Measurements from ENCODE around the gene CYTH2. TPM values are rescaled to one million over a fixed set of nuclear protein-coding genes. Genes with fewer than 3 reads are reported as not detected.
"Not testable (repeated sequence)": the region's sequence is repeated elsewhere in the genome, so short reads cannot be mapped to it uniquely, and the experiment has no call there.

CYTH2 gene
- total RNA-seq, 4 donors from 2014 or later: 40.1 to 50.7 (median 48.4) TPM

DNA sequence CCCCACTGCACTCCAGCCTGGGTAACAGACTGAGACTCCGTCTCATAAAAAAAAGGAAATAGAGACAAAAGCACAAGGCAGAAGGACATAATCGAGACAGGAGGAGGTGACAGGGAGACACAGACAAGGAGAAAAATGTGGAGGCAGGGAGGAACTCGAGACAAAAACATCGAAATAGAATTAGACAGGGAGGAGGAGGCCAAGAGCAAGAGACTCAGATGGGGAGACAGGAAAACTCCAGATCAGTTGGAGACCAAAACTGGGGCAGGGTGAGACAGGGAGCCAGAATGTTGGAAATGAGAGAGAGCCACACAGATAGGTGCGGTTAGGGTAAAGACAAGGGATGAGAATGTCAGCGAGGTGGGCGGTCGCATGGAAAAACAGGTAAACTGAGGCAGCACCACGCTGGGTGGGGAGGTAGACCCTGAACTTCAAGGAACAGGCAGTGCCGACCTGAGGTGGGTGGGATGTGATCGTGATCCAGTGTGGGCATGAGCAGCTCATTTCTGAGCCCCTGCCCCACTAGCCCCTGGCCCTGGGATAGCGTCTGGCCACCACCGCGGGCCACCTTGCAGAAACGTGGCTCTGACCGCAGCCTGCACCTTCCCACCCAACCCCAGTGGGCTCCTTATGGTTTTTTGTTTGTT lies 15.2 kb downstream of the CYTH2 start:
- no peak for TF ChIP-seq EP300 (IDR thresholded peaks at IDR 0.05)
- H3K27me3 ChIP-seq: no peaks in the 10 kb centered on the region
- intact Hi-C loops (cut with DNase I): no loop called here
- 82% methylated on average over 16 of the region's 16 CpGs for WGBS
- H3K36me3 ChIP-seq: peaks cover 0 to 1% (median under 1%) of the 10 kb centered on the region in 4 donors
- DNase-seq (ENCODE audit: extremely low spot score): no peak
- no peak overlapping the region for H3K4me3 ChIP-seq
- no peak overlapping the region for H3K27ac ChIP-seq (replicated peaks in 1 of 4)
- peaks cover 37 to 46% (median 38%) of the 10 kb centered on the region in 4 donors for H3K4me1 ChIP-seq
- H3K9me3 ChIP-seq: no peaks in the 10 kb centered on the region

DNA sequence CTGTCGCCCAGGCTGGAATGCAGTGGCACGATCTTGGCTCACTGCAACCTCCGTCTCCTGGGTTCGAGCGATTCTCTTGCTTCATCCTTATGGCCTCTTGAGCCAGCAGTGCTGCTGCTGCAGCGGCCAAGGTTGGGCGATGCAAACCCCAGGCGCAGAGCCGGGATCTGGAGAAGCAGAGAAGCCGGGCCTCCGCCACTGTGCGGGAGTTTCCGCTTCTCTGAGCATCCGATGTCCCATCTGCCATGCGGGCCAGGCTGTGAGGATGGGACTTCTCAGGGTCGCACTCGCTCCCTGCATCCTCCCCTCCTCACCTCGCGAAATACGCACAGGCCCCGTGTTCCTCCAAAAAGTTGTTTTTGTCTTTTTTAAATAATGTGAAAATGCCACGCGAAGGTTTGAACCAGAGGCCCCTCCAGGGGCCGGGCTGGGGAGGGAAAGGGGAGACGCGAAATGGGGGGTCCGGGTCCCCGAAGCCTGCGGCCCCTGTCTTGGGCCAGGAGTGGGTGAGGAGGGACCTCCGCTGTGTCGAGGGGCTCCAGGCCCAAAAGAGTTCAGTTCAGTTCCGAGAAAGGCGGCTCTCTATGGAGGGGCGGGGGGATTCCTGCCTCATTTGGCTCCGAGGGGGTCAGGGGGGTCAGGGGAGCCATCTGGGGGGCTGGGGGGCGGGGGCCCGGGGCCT lies 15.9 kb downstream of the CYTH2 start:
- no peak overlapping the region for H3K27ac ChIP-seq (replicated peaks in 1 of 4)
- no peaks in the 10 kb centered on the region for H3K9me3 ChIP-seq
- peaks cover 34 to 47% (median 38%) of the 10 kb centered on the region in 4 donors for H3K4me1 ChIP-seq
- TF ChIP-seq CTCF (IDR thresholded peaks at IDR 0.05) (no peak), POLR2AphosphoS5 (IDR thresholded peaks at IDR 0.05) (no peak), EP300 (IDR thresholded peaks at IDR 0.05) (no peak), POLR2A (IDR thresholded peaks at IDR 0.05; ENCODE audit: low read depth) (no peak)
- H3K4me3 ChIP-seq: no peak overlapping the region
- DNase-seq (ENCODE audit: extremely low spot score): no peak
- WGBS: 77% methylated on average over 29 of the region's 37 CpGs
- intact Hi-C loops (cut with DNase I): no loop called here
- H3K27me3 ChIP-seq: no peaks in the 10 kb centered on the region
- H3K36me3 ChIP-seq: no peaks in the 10 kb centered on the region

DNA sequence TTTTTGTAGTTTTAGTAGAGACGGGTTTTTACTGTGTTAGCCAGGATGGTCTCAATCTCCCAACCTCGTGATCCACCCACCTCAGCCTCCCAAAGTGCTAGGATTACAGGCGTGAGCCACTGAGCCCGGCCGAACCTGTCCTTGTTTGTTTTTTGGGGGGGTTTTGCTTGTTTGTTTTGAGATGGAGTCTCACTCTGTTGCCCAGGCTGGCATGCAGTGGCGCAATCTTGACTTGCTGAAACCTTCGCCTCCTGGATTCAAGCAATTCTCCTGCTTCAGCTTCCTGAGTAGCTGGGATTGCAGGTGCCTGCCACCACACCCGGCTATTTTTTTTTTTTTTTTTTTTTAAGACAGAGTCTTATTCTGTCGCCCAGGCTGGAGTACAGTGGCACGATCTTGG lies 17.5 kb downstream of the CYTH2 start:
- H3K36me3 ChIP-seq; intact Hi-C loops (cut with DNase I); H3K9me3 ChIP-seq; H3K4me3 ChIP-seq; DNase-seq (ENCODE audit: extremely low spot score); H3K27ac ChIP-seq (replicated peaks in 1 of 4): not testable (repeated sequence)
- Histone ChIP-seq H3K27me3 (peaks cover 0 to 12% (median 4%) of the 10 kb centered on the region in 4 donors), H3K4me1 (peaks cover 31 to 47% (median 39%) of the 10 kb centered on the region in 4 donors)
- WGBS: 90% methylated on average over 10 of the region's 10 CpGs

DNA sequence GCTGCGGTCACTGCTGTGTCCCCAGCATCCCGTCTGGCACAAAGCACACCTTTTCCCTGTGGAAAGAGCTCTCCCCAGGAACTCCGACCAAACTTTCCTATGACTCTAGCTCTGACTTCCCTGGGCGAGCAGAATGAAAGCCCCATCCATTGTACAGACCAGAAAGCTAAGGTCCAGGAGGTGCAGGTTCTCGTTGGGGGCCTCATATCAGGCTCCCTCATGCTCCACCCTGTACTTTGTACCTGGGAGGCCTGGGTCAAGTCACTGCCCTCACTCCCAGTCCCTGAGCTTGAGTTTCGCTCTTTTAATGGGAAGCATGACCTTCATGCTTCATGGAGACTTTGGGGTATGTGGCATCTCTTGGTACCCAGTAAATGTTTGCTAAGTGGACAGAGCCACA lies 18.4 kb downstream of the CYTH2 start:
- DNase-seq (ENCODE audit: extremely low spot score): no peak
- peaks cover 0 to 17% (median 4%) of the 10 kb centered on the region in 4 donors for H3K27me3 ChIP-seq
- H3K27ac ChIP-seq (replicated peaks in 1 of 4): peak overlapping the region; percentile 7 to 67 (median 54)
- H3K4me1 ChIP-seq: peaks cover 25 to 47% (median 38%) of the 10 kb centered on the region in 4 donors
- H3K9me3 ChIP-seq: no peaks in the 10 kb centered on the region
- TF ChIP-seq POLR2A (IDR thresholded peaks at IDR 0.05; ENCODE audit: low read depth): no peak
- TF ChIP-seq POLR2AphosphoS5 (IDR thresholded peaks at IDR 0.05): no peak
- TF ChIP-seq CTCF (IDR thresholded peaks at IDR 0.05): no peak
- TF ChIP-seq EP300 (IDR thresholded peaks at IDR 0.05): no peak
- H3K4me3 ChIP-seq: no peak overlapping the region
- H3K36me3 ChIP-seq: no peaks in the 10 kb centered on the region
- intact Hi-C loops (cut with DNase I): no loop called here
- WGBS: 85% methylated on average over 6 of the region's 6 CpGs

GRCh38 chr19:48487948-48488347 lies 18.8 kb downstream of the CYTH2 start:
- intact Hi-C loops (cut with DNase I): no loop called here
- H3K27ac ChIP-seq (replicated peaks in 1 of 4): peak overlapping the region; percentile 61 to 71 (median 68)
- no peaks in the 10 kb centered on the region for H3K36me3 ChIP-seq
- TF ChIP-seq CTCF (IDR thresholded peaks at IDR 0.05): no peak
- TF ChIP-seq POLR2AphosphoS5 (IDR thresholded peaks at IDR 0.05): peak in 1 of 2 donors; percentile 67
- no peak overlapping the region for H3K4me3 ChIP-seq
- H3K9me3 ChIP-seq: no peaks in the 10 kb centered on the region
- peaks cover 0 to 17% (median 4%) of the 10 kb centered on the region in 4 donors for H3K27me3 ChIP-seq
- 79% methylated on average over 6 of the region's 8 CpGs for WGBS
- H3K4me1 ChIP-seq: peaks cover 24 to 47% (median 41%) of the 10 kb centered on the region in 4 donors
- no peak for DNase-seq (ENCODE audit: extremely low spot score)

DNA sequence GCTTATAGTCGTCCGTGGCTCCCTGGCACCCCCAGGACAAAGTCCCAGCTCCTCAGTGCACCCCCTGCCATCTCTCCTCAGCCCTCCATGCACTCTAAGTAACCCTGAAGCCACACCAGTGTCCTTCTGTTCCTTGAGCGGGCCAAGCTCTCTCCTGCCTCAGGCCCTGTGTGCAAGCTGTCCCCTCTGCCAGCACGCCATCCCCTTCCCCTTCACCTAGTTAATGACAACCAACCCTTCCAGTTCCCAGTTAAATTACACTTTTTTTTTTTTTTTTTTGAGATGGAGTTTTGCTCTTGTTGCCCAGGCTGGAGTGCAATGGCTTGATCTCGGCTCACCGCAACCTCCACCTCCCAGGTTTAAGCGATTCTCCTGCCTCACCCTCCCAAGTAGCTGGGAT lies 19.3 kb downstream of the CYTH2 start:
- Histone ChIP-seq H3K4me1 (peaks cover 24 to 48% (median 44%) of the 10 kb centered on the region in 4 donors), H3K27me3 (peaks cover 0 to 17% (median 4%) of the 10 kb centered on the region in 4 donors), H3K27ac (replicated peaks in 1 of 4) (peak overlapping the region; percentile 61 to 71 (median 68))
- H3K4me3 ChIP-seq; H3K36me3 ChIP-seq; intact Hi-C loops (cut with DNase I); DNase-seq (ENCODE audit: extremely low spot score); H3K9me3 ChIP-seq: not testable (repeated sequence)
- WGBS: 84% methylated on average over 7 of the region's 7 CpGs
